Measurements from ENCODE around the gene PXYLP1.
A peak's percentile ranks its signal among the peaks of the same experiment; 100 is the strongest.
"Not testable (repeated sequence)": the region's sequence is repeated elsewhere in the genome, so short reads cannot be mapped to it uniquely, and the experiment has no call there.

PXYLP1 gene

DNA sequence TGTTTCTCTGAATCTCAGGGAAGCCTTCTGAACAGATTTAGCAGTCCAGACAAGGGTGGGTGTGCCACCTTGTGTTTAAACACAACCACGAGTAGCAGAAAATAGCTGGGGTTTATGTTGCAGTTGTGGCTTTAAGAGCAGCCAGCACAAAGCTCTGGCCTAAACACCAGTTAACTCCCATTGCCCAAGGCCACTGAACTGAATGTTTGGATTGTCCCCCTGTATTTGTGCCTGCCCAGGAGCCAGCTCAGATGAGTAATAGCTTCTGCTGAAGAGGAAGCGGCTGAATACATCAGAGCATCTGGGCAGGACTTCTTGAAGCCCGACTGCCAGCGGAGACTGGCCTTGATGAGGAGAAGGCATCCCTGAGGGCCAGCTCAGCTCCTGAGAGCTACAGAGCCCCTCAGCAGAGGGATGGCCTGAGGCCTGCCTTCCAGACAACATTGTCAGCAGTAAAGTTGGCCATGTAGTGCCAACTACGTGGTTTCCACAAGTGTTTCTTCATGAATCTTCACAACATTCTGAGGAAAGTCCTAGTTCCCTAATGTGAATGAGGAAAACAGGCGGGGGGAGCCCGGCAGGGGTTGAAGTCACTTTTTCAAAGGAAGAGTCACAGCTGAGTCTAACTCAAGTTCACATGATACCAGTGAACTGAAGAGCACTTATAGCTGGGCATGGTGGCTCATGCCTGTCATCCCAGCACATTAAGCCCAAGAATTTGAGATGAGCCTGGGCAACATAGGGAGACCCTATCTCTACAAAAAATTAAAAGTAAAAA lies 70.9 kb downstream of the PXYLP1 start:
- peak; percentile 21 for DNase-seq

GRCh38 chr3:141303481-141304223 lies 72.0 kb downstream of the PXYLP1 start:
- DNase-seq, result peak; percentile 81

DNA sequence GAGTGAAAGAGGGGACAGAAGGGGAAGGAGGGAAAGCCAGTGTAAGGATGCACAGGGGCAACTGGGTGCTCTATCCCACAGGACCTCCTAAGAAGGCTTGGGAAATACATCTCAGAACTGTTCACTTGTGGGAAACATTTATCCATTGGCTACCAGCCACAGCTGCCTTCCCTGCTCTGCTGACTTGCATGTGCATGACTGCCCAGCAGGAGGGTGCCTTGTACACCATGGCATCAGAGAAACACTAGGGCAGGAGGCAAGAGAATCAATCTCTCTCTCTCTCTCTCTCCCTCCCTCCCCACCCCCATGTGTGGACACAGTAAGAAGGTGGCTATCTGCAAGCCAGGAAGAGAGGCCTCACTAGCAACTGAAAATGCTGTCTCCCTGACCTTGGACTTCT lies 73.8 kb downstream of the PXYLP1 start:
- DNase-seq, result peak; percentile 50

DNA sequence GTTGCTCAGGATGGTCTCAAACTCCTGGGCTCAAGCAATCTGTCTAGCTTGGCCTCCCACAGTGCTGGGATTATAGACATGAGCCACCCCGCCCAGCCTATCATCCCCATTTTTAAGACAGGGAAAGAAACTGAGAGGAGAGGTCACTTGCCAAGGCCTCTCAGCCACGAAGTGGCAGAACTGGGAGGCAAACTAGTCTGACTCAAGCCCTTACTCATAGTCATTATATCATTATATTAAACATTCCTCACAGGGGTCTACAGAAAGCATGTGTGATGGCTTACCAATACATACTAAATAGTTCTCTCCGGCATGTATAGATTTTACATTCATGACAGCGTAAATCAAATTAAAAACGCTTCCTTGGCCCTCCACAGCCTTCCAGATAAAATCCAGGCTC lies 74.7 kb downstream of the PXYLP1 start:
- DNase-seq, result peak; percentile 34

- DNase-seq, result no peak
Measured at GRCh38 chr3:141306922-141307321, 75.3 kb downstream of the PXYLP1 start.

DNA sequence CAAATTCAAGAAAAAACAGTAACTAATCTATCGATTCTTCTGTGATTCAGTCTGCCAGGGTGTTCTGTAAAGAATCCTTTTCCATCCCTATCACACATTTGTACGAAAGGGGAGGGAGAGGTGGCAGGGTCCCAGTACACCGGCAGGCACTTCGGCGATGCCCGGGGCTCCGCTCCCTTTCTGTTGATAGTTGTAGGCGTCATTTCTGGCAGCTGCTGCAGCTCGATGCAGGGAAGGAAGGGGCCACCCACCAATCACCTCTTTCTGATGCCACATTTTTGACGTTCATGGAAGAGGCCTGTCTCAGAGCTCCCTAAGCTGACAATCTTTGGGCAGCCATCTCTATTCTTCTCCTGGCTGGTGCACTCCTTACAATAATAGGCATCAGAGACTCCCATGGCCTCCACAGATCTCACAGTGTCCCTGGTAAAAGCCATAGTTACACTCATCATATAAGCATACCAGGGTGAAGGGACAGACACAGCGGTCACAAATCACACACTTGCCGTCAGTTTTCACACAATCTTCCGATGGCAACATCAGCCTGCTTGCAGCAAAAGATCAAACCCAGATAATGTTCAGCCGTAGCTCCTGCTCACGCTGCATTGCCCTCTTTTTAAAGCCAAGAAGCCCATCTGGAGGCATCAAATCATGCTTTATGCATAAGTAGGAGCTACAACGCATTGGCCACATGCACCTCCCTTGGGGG lies 75.9 kb downstream of the PXYLP1 start:
- no peak for DNase-seq

GRCh38 chr3:141308588-141309218 lies 77.1 kb downstream of the PXYLP1 start:
- DNase-seq, result peak; percentile 59

- no peak for DNase-seq
Measured at GRCh38 chr3:141311170-141311495, 79.5 kb downstream of the PXYLP1 start.

- peak; percentile 98 for DNase-seq
Measured at GRCh38 chr3:141311496-141312353, 80.1 kb downstream of the PXYLP1 start.

- DNase-seq, result no peak
Measured at GRCh38 chr3:141312354-141313092, 80.9 kb downstream of the PXYLP1 start.

DNA sequence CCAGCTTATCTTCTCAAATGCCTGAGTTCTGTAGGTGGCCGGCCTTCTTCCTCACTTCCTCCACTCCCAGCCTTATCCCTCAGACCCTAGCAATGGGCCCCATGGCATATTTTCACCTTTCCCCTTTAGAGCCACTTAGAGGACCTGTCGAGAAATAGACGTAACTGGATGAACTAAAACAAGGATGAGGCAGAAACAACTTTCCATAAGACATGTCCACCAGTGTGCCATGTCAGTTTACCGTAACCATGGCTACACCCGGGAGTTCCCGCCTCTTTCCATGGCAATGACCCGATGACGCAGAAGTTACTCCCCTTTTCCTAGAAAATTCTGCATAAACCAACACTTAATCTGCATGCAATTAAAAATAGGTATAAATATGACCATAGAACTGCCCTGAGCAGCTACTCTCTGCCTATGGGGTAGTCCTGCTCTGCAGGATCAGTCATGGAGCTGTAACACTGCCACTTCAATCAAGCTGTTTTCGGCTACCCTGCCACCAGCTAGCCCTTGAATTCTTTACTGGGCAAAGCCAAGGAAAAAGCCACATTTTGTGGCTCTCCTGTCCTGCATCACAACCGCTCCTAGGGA lies 81.6 kb downstream of the PXYLP1 start:
- no peak for DNase-seq

- not testable (repeated sequence) for DNase-seq
Measured at GRCh38 chr3:141314415-141314814, 82.8 kb downstream of the PXYLP1 start.

DNA sequence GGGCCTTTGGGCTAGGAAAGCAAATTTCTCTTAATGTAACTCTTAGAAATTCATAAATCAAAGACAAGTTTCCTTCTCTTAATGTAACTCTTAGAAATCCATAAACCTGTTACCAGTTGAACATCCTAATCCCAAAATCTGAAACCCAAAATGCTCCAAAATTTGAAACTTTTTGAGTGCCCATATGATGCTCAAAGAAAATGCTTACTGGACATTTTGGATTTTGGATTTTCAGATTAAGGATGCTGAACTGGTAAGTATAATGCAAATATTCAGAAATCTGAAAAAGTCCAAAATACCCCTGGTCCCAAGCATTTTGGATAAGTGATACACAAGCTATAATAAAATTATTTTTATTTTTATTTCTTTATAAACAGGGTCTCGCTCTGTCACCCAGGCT lies 85.2 kb downstream of the PXYLP1 start:
- DNase-seq, result no peak

DNA sequence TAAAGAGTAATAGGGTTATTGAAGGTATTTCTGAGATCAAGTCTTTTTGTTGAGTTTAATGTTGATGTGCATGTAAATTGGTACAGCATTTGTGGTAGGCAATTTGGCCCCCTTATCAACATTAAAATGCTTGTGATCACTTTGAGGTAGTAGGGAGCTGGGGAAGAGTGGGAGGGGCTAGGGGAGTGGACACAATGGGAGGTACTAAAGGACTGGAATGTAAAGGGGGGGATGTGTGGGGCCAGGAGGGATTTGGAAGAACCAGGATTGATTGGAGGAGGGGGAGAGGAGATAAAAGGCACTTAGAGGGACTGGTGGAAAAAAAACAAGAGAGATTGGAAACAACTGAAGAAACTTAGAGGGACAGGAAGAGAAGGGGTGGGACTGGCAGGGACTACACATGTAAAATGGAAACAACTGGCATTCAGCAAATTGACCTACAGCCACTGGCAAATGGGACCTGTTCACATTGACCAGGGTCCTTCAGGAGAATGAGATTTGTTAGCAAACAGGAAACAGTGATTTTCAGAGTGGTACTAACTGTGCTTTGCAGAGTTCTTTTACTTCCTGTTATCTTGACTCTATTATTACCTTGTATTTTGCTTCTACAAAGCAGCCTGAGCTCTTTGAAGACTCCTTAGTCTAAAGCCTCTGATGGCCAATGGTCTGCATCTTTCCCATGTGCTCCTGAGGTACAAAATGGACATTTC lies 88.9 kb downstream of the PXYLP1 start:
- no peak for DNase-seq

DNA sequence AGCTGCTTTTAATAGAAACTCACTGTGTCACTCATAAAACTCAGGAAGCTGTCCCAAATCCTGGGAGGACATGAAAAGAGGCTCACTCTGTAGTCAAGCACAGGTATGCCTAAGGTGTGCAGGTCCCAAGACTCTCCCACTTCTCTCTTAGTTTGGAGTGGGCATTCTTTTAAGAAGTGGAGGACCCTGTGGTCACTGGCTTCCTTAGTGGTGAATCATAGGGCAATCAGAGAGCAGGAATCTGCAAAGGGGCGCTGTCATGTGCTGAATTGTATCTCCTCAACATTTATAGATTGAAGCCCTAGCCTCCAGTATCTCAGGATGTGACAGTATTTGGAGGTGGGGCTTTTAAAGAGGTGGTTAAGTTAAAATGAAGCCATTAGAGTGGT lies 89.5 kb downstream of the PXYLP1 start:
- peak; percentile 49 for DNase-seq

DNA sequence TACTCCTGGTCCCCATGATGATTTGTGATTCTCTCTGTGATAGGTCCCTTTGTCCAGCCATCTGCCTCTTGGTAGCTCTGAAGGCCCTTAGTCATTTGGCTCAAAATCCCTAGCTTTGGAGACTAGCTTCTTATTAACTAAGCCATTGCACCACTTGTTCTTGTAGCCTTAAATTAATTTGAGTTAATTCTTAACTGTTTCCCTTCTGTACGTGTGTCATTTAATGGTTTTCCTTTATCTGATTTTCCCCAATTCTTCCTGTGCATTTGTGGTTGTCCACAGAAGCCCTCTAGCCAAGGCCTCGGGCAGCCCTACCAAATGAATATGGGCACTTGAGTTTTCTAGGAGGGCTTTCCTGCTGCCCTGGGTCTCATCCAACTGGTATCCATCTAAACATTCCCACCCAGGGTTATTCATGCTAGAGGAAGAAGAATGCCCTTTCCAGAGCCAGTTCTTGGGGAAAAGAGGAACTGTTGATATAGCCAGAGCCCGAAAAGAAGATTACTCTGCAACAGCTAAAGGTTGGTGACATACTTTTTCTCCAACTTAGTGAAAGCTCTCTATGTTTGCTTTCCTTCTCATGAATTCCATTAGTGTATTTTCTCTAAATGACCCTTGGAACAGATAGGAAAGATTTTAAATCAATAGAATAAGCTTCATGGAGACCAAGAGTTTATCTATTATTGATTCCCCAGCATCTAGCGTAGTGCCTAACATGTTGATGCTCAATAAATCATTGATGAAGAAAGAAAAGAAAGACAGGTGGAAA lies 92.5 kb downstream of the PXYLP1 start:
- no peak for DNase-seq

DNA sequence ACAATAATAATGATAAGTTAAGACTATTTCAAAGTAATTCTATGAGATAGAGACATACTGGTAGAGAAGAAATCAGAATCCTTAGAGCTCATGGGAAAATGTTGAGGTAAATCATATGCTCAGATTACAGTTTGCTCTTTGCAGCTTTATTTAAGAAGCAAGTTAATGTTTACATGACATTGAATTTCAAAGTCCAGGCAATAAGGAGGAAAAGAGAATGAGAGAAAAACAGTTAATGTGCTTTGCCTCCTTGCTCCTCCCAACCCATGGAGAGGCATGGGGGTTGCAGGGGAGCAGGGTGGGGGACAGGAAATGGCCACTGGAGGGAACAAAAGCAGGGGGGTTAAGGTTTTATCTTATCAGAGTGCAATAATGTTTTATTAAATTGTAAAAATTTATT lies 94.5 kb downstream of the PXYLP1 start:
- DNase-seq, result no peak

- no peak for DNase-seq
Measured at GRCh38 chr3:141326626-141327025, 95.0 kb downstream of the PXYLP1 start.

DNA sequence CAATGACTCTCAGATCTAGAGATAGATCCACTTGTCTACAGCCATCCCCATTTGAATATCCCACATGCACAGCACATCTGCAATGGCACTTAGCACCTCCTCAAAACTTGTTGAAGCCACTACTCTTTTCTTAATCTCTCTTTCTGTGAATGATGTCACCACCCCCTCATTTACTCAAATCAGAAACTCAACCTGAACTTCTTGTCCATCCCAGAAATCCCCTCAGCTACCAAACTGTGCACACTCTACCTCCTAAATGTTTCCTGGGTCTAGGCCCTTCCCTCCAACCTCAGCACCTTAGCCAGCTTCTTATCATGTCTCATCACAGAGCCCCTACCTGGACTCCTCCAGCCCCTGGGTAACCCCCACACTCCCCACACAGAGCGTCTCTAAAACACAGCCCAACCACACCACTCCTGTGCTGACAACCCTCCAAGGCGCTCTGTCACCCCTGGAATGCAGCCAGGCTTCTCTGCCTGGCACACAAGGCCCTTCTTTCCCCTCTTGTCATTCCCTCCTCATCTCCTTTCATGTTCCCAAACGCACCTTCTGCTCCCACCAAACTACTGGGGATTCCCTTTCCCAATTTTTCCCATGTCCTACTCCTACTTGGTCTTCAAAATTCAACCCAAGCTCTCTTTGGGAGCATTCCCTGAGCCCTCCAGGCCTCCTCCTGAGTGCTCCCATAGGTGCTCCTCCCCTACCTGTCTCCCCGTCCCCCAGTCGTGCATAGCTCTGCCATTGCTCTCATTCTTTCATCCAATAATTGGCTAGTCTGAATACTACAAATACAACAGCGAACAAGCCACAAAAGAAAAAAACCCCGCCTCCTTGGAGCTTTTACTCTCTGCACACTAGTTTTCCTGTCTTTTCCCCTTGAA lies 96.9 kb downstream of the PXYLP1 start:
- no peak for DNase-seq

All from fibroblast of upper back skin (primary cell).